ENCODE results near the gene LARGE1. TPM values are rescaled to one million over a fixed set of nuclear protein-coding genes. Genes with fewer than 3 reads are reported as not detected.

LARGE1 gene
- total RNA-seq, 1 experiment from 2014 or later, result 1.5 TPM

DNA sequence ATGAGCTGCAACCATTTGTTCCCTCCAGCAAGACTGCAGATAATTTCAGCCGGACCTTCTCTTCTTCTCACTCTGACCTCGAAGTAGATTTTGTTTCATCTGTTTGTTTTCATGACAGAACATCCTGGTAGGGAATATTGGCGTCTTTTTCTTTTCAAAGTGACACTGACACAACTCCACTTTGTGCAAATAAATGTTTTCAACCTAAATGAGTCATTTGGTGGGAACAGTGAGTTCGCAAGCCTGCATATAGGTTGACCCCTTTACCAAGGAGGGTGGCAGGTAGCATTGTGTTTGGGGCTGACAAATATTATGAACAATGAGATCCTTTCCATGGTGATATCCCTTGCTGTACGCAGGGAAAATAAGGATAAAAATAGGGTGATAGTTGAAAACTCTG is 55.0 kb downstream of the LARGE1 start:
- no peaks in the 10 kb centered on the region for H4K20me1 ChIP-seq (ENCODE audit: insufficient read depth)
- ChIA-PET RAD21 (ENCODE audit: low non-redundant PET in 1 of 2, low total read pairs in 2 of 2, uncharacterized antibody in 2 of 2, unreplicated experiment in 2 of 2) (no interaction called here), POLR2A (no interaction called here), CTCF (no interaction called here)
- H3K27ac ChIP-seq (ENCODE audit: low read depth, low read length), result no peak overlapping the region
- H3K4me1 ChIP-seq (ENCODE audit: control insufficient read depth in 1 of 2, insufficient read depth in 2 of 2, low read length in 2 of 2), result no peaks in the 10 kb centered on the region
- no peaks in the 10 kb centered on the region for H3K36me3 ChIP-seq (ENCODE audit: control insufficient read depth in 1 of 2, insufficient read depth in 2 of 2, low read length in 2 of 2)
- ATAC-seq (no peak), DNase-seq (ENCODE audit: low read depth, low spot score) (no peak)
- H3K27me3 ChIP-seq (ENCODE audit: insufficient read depth, low read length), result no peaks in the 10 kb centered on the region
- H3K4me3 ChIP-seq (replicated peaks in 1 of 2; ENCODE audit: low read depth in 1 of 2, low read length in 2 of 2), result no peak overlapping the region
- BruUV-seq (replicated peaks), result no TSS peak
- no peak overlapping the region for H3K9ac ChIP-seq (ENCODE audit: low read length)
- intact Hi-C loops (cut with micrococcal nuclease), result no loop called here
- H3K4me2 ChIP-seq (ENCODE audit: low read length), result no peak overlapping the region
- no peaks in the 10 kb centered on the region for H3K79me2 ChIP-seq (ENCODE audit: insufficient read depth, low read length)
- no peak for TF ChIP-seq ZNF274 (IDR thresholded peaks at IDR 0.05; ENCODE audit: low read depth, low read length)
- no peak for TF ChIP-seq SRF (IDR thresholded peaks at IDR 0.05; ENCODE audit: low read depth)
- TF ChIP-seq EZH2 (IDR thresholded peaks at IDR 0.05), result no peak
- no peak for TF ChIP-seq EZH2phosphoT487 (IDR thresholded peaks at IDR 0.05; ENCODE audit: borderline replicate concordance)
- H3K9me3 ChIP-seq (ENCODE audit: control insufficient read depth in 1 of 2, insufficient read depth in 1 of 2, low read depth in 1 of 2, low read length in 2 of 2), result peaks cover 4 to 52% of the 10 kb centered on the region in 2 experiments; a peak in 2 of 4 replicates
- H3K9me2 ChIP-seq (ENCODE audit: insufficient read depth), result no peaks in the 10 kb centered on the region
- no peak overlapping the region for H2AFZ ChIP-seq (ENCODE audit: low read depth, low read length, poor library complexity, severe bottlenecking)

DNA sequence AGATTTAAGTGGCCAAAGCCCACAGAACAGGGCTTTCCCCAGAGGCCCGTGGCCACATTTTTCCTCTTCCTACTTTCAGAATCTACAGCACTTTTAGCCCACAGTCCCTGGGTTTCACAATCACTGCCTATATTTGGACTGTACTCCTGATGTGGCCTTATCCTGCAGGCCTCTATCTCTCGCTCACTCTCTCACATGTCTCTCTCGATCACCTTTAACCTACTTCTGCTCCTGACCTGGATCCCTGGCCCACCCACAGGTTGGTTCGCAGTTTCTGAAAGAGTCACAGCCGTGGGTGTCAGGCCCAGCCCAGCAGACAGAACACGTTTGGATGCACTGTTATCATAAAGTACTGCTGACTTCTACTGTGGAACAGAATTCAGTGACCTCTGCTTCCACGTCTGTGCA is 55.5 kb downstream of the LARGE1 start:
- Histone ChIP-seq H3K4me1 (ENCODE audit: control insufficient read depth in 1 of 2, insufficient read depth in 2 of 2, low read length in 2 of 2) (no peaks in the 10 kb centered on the region), H4K20me1 (ENCODE audit: insufficient read depth) (no peaks in the 10 kb centered on the region), H3K27ac (ENCODE audit: low read depth, low read length) (no peak overlapping the region), H3K27me3 (ENCODE audit: insufficient read depth, low read length) (no peaks in the 10 kb centered on the region), H3K9me3 (ENCODE audit: control insufficient read depth in 1 of 2, insufficient read depth in 1 of 2, low read depth in 1 of 2, low read length in 2 of 2) (peaks cover 4 to 49% of the 10 kb centered on the region in 2 experiments; a peak in 2 of 4 replicates), H2AFZ (ENCODE audit: low read depth, low read length, poor library complexity, severe bottlenecking) (no peak overlapping the region), H3K9me2 (ENCODE audit: insufficient read depth) (no peaks in the 10 kb centered on the region), H3K9ac (ENCODE audit: low read length) (no peak overlapping the region), H3K36me3 (ENCODE audit: control insufficient read depth in 1 of 2, insufficient read depth in 2 of 2, low read length in 2 of 2) (no peaks in the 10 kb centered on the region), H3K79me2 (ENCODE audit: insufficient read depth, low read length) (no peaks in the 10 kb centered on the region), H3K4me3 (replicated peaks in 1 of 2; ENCODE audit: low read depth in 1 of 2, low read length in 2 of 2) (no peak overlapping the region), H3K4me2 (ENCODE audit: low read length) (no peak overlapping the region)
- ATAC-seq, result no peak
- intact Hi-C loops (cut with micrococcal nuclease), result no loop called here
- ChIA-PET CTCF (no interaction called here), POLR2A (no interaction called here), RAD21 (ENCODE audit: low non-redundant PET in 1 of 2, low total read pairs in 2 of 2, uncharacterized antibody in 2 of 2, unreplicated experiment in 2 of 2) (no interaction called here)
- TF ChIP-seq POLR2A (IDR thresholded peaks at IDR 0.05; ENCODE audit: borderline replicate concordance, extremely low read depth, insufficient read depth, insufficient read length) (no peak), EGR1 (IDR thresholded peaks at IDR 0.05; ENCODE audit: low read depth) (no peak), CBX3 (IDR thresholded peaks at IDR 0.05; ENCODE audit: low read depth) (no peak), SP1 (IDR thresholded peaks at IDR 0.05; ENCODE audit: low read depth) (no peak), ZNF274 (IDR thresholded peaks at IDR 0.05; ENCODE audit: low read depth, low read length) (no peak)
- TF ChIP-seq, protein P1, sequence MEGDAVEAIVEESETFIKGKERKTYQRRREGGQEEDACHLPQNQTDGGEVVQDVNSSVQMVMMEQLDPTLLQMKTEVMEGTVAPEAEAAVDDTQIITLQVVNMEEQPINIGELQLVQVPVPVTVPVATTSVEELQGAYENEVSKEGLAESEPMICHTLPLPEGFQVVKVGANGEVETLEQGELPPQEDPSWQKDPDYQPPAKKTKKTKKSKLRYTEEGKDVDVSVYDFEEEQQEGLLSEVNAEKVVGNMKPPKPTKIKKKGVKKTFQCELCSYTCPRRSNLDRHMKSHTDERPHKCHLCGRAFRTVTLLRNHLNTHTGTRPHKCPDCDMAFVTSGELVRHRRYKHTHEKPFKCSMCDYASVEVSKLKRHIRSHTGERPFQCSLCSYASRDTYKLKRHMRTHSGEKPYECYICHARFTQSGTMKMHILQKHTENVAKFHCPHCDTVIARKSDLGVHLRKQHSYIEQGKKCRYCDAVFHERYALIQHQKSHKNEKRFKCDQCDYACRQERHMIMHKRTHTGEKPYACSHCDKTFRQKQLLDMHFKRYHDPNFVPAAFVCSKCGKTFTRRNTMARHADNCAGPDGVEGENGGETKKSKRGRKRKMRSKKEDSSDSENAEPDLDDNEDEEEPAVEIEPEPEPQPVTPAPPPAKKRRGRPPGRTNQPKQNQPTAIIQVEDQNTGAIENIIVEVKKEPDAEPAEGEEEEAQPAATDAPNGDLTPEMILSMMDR (IDR thresholded peaks at IDR 0.05 in 2 of 3, conservative IDR thresholded peaks at IDR 0.05 in 1 of 3; ENCODE audit: borderline replicate concordance in 1 of 3, insufficient read depth in 1 of 3, low read depth in 2 of 3, low read length in 2 of 3), result no peak
- BruUV-seq (replicated peaks), result no TSS peak
- no peak for DNase-seq (ENCODE audit: low read depth, low spot score)
